ENCODE results near the gene TMEM106B. TPM values are rescaled to one million over a fixed set of nuclear protein-coding genes. Genes with fewer than 3 reads are reported as not detected.
"Not testable (repeated sequence)": the region's sequence is repeated elsewhere in the genome, so short reads cannot be mapped to it uniquely, and the experiment has no call there.

Gene TMEM106B
- 120 and 172 TPM in 2 replicates for total RNA-seq (2014; rRNA removed; shearing (Covaris generic))

DNA sequence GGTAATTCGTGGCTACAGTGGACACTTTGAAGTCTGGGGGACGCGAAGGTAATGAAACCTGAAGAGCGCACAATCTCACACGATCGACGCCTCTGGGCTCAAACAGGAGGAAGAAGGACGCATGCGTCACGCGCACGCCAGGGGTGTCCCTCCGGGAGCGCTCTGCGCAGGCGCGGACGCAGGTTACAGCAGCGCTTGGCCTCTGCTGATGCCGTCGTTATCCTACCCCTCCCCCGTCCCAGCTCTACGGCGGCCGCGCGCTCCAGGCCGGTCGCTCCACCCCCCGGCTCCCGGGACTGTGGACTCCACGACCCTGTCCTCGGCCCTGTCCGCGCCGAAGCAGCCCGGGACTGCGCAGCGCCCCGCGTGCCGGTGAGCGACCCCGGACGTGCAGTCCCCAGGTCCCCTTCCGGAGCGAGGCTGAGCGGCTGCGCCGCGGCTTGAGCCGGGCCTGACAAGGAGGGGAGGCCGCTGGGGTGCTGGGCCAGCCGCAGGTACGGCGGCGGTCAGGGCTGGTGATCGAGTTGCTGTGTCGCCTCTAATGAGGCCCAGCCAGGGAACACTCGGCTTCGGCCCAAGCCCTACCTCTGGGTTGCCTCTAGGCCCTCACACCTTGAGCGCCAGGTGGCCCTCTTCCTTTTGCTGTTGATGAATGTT lies at the start of gene TMEM106B:
Gene TMEM106B, plus strand, starts transcription at position 241 of the 657 bp plus-strand sequence. CDS start 3,517 bp downstream, outside the sequence.
- DNase-seq (ENCODE audit: low spot score), result peak; percentile 97

DNA sequence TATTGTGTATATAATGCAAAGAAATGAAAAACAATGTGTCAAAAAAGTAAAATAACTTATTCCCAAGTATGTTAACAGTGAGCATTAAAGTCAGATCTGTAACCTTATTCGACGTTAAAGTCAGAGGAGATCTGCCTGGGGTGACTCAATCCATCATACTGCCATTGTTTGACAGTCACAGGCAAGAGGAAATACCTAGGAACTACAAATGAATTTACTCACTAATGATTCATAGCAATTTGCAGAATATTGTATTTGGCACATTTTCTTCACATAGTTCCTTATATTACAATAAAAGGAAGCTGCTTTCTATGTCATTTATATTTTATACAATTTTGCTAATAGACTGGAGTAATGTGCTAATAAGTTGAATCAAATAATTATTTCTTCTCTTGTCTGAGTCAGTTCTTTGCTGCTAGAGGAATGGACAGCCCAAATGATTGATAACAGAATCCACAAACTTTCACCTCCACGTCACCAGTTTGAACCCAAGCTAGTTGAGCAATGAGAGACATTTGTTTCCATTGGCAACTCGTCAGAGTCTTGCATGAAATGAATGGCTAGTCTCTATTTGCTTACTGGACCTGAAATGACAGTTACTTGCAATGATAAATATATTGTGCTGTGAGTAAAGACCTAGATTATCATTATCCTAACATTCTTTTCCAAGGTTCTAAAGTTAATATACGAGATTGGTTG lies 48.5 kb upstream of the TMEM106B start:
- DNase-seq (ENCODE audit: low spot score), result peak; percentile 74

DNA sequence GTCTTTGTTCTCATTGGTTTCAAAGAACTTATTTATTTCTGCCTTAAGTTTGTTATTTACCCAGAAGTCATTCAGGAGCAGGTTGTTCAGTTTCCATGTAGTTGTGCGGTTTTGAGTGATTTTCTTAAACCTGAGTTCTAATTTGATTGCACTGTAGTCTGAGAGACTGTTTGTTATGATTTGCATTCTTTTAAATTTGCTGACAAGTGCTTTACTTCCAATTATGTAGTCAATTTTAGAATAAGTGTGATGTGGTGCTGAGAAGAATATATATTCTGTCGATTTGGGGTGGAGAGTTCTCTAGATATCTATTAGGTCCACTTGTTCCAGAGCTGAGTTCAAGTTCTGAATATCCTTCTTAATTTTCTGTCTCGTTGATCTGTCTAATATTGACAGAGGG lies 43.0 kb upstream of the TMEM106B start:
- DNase-seq (ENCODE audit: low spot score), result not testable (repeated sequence)

DNA sequence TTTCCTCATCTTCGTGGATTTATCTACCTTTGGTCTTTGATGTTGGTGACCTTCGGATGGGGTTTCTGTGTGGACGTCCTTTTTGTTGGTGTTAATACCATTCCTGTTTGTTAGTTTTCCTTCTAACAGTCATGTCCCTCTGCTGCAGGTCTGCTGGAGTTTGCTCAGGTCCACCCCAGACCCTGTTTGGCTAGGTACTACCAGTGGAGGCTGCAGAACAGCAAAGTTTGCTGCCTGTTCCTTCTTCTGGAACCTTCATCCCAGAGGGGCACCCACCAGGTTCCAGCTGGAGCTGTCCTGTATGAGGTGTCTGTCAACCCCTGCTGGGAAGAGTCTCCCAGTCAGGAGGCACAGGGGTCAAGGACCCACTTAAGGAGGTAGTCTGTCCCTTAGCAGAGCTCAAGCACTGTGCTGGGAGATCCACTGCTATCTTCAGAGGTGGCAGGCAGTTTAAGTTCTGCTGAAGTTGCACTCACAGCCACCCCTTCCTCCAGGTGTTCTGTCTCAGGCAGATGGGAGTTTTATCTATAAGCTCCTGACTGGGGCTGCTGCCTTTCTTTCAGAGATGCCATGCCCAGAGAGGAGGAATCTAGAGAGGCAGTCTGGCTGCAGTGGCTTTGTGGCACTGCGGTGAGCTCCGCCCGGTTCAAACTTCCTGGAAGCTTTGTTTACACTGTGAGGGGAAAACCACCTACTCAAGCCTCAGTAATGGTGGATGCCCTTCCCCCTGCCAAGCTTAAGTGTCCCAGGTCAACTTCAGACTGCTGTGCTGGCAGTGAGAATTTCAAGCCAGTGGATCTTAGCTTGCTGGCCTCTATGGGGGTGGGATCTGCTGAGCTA lies 40.9 kb upstream of the TMEM106B start:
- peak; percentile 77 for DNase-seq (ENCODE audit: low spot score)

DNA sequence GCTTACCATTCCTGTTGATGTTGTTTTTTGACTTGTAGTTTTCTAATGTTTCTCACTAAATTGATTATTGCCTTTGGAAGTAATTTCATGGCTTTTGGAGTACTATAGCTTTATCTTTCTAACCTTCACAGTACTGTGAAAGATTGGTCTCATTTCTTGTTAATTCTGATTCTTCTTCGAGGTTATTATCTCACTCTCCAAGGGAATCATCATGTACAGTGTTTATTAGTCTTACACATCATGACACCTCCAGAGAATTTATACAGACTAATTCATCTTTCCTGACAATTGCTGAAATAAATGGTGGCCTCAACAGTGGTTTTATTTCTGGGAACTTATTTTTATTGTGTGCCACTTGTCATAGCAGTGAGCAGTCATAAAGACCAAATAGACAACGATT lies 37.4 kb upstream of the TMEM106B start:
- DNase-seq (ENCODE audit: low spot score), result no peak

DNA sequence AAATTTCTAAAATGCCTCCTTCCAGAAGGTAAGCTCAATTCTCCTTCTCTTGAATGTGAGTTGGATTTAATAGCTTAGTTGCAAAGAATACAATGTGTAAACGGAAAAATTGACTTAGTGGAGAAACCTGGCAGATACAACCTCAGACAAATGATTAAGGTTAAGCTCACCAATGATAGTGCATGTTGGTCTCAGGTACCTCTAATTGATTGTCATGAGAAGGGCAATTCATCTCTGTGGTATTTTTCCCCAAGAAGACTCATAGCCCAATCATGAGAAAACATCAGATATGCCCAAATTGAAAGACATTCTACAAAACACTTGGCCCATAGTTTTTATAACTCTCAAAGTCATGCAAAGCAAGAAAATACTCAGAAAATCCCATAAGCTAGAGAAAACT lies 36.2 kb upstream of the TMEM106B start:
- peak; percentile 53 for DNase-seq (ENCODE audit: low spot score)

DNA sequence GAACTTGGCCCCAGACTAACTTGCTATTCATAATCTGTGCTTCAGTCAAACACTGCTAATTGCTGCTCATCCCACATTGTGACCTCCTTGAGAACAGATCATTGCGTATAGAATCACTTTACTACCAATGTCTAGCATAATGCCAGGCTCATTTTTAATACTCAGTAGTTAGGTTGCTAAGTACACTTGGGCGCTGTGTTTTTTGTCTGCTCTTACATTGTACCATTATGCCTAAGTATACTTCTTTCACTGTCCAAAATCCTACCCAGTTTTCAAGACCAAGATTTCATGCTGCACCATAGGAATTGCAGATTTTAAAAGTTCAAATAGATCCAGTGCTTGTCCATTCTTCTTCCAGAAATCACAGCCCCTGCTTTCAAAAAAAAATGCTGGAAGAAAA lies 32.8 kb upstream of the TMEM106B start:
- DNase-seq (ENCODE audit: low spot score), result no peak

DNA sequence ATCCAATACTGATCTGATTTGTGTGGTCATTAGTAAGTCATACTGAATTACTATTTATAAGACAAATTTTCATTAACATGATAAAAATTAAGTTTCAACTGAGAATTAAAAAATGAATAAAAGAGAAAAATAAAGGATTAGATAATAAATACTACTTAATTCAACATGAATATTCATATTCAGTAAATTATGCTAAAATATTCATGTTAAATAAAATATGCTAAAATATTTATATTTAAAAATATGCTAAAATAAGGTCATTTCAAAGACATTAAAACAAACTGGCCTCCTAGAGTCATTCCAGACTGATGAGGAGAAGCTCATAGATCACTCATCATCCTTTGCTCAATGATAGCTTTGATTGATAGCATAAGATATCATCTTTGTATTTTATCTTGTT lies 16.7 kb upstream of the TMEM106B start:
- no peak for DNase-seq (ENCODE audit: low spot score)

DNA sequence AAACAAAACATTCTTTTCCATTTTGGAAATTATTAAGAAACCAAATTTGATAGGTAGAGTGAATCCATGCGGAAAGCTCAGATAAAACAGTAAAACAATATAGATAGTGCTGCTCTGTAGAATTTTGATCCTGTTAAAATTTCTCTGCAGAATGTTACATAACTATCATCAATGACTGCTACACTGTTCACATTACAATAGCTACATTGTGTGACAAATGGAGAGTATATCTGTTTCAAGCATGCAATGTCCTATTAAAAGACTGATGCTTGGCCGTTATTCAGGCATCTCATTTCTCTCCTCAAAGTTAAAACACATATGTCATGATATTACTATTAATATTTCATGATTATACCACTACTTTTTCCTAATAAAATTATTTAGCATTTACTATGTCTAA lies 14.7 kb upstream of the TMEM106B start:
- DNase-seq (ENCODE audit: low spot score), result no peak

DNA sequence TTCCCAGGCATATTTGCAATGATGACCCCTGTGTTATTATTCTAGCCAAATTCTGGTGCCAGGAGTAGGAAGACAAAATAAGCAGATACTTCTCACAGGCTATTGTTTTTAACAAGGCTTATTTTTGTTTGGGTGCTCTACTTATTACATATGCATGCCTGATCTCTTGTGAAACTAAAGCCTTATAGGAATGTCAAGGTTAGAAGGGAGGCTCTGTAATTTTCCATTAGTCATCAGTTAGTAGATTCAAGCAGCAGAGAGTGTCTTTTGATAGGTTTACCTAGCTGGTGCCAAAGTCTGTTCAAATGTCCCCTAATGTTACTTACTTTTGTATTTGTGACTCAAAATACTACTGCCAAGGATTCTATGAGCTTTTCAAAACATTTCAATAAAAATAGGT lies 11.7 kb upstream of the TMEM106B start:
- peak; percentile 42 for DNase-seq (ENCODE audit: low spot score)

DNA sequence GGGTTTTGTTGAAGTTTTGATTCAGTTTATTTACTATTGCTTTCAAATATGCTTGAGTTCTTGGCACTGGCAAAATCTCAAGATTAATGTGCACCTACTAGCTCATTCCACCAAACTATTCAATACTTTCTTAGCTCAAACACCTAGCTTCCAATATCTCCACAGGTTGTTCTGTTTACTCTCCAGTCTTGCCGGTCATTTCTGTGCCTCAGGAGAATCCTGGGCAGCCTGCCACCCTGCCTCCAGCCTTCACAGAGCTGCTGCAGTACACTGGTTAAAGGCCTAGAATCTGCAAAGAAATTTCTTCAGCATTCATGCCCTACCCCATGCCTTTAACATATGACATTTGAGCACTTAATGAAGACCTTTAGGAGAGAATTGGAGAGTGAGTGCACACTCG lies 4.0 kb upstream of the TMEM106B start:
- no peak for DNase-seq (ENCODE audit: low spot score)

DNA sequence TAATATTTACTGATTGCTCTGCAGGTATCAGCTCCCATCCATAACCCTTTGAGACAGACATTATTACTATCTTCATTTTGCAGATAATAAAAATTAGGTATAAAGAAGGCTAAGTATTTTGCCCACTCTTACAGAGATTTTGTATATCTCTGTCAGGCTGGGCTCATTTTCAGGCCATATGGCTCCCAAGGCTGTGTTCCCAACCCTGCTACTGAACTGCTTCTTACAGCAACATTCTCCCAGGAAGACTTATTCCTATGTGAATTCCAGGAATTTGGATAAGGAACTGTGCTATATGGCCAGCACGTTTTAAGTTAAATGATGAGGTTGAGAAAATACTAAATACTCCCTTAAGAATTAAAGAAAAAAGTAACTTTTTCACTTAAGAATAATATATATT lies 1.9 kb upstream of the TMEM106B start:
- no peak for DNase-seq (ENCODE audit: low spot score)

DNA sequence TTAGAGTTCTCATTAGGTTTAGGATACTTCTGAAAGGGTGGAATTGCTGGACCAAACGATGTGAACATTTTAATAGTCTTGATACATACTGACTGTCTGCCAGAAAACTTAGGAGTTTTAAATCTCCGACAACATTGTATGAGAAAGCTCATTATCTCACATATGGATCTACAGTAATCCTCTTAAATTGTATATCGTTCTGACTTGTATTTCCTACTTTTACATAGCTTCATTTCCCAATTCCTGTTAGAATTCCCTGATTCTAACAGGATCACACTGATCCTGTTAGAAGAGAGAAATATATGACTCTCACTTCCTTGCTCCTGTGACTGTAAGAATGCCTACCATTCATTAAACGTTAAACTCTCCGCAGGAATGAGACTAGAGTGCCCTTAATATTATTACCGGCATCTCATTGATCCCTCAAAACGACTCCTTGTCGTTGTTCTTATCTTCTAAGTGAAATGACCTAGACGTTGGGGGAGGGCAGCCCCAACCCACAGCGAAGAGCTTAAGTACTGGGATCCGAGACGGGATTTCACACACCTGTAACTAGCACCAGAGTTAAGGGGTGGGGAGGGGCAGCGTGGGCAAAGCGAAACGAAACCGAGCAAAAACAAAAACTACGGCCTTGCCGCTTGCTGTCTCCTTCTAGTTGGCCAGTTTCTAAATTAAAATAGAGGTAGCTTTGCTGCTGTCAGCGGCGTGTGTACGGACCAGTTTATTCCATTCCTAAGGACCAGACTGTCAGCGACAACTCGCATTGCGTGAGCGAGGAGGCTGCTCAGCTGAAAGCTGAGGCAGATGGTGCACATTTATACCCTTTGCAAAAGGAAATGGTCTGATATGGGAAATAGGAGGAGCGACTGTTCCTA lies 678 bp upstream of the TMEM106B start:
- DNase-seq (ENCODE audit: low spot score), result peak; percentile 5

DNA sequence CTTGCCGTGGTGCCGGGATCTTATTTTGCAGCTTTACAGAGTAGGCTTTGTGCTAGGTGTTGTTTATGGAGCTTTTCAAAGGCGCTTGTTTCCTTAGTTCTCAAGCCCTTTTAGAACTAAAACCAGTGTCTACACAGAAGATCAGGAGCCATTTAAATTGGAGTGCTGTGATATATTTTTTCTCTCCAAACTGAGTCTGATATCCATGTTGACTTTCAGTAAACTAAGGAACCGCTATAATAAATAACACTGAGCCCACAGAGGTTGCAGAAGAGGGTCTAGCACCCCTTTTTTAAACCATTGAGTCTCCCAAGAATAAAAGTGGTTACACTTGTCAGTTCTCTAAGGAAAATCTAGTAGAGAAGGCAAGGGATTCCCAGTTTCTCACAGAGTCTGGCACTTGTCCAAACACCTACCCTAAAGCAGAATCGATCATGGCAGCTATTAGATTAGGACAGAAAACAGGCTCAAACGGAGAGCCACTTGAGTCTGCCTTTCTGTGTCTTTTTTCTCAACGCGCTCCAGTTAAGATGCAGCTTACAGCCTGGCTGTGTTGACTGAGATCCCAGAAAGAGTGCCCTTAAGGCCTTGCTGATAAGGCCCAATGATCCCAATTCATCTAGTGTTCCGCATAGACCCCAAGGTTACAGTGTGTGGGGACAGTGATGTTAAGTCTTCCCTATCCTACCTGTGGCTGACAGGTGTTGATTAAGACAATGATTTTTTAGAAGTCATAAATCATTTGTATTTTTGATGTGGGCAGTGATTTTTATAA lies 804 bp downstream of the TMEM106B start:
- DNase-seq (ENCODE audit: low spot score), result peak; percentile 35

DNA sequence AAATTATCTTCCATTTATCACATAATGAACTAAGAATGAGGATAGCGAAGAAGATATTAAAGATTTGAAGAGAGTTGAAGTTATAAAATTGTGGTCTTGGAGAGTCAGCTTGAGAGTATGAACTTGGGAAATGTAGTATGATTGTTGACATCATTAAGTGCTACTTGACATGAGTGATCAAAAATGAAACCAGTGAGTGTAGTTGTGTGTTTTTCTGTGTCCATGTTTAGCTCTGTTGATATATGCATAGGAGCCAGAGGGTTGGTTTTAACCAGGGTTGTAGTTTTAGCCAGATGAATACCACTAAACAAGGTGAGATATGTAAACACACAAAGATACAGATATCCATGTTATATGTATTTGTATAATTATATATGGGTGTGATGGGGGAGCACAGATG lies 6.2 kb downstream of the TMEM106B start:
- no peak for DNase-seq (ENCODE audit: low spot score)

DNA sequence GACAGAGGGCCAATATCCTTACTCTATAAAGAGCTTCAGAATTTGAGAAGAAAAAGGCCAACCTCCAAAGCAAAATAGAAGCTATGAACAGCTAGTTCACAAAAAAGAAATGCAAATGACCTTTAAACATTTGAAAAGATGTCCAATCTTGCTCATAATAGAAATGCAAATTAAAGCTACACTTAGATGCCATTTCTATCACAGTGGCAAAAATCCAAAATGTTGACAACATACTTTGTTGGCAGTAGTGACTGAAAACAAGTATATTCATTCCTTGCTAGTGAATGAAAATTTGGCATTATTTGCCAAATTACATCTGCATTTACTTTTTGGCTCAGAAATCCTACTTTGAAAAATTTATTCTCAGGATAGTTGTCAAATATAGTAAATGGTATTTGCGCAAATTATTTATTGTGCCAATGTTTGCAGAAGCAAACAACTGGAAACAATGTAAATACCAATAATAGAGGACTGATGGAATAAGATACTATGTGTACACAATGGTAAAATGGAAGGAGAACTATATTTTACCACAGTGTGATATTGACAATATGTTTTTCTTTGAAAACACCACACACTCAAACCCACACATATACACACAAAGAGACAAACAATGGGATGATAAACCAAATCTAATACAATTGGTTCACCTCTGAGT lies 9.4 kb downstream of the TMEM106B start:
- DNase-seq (ENCODE audit: low spot score), result no peak

DNA sequence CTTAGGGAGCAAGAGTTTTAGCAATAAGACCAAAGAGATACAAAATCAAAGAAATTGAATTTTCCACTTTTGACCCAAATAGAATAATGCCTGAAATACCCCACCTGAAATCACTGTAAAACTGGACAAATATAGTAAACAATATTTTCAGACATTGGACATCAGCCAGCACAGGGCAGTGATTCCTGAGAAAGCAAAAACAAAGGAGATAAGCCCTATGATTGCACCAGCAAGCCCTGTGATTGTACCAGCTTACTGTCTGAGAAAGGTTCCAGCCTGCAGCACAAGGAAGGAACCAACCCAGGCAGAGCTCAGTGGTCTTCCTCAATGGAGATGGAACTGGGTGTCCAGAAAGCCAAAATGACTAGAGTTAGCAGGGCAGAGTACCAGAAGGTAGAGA lies 10.3 kb downstream of the TMEM106B start:
- DNase-seq (ENCODE audit: low spot score), result no peak

DNA sequence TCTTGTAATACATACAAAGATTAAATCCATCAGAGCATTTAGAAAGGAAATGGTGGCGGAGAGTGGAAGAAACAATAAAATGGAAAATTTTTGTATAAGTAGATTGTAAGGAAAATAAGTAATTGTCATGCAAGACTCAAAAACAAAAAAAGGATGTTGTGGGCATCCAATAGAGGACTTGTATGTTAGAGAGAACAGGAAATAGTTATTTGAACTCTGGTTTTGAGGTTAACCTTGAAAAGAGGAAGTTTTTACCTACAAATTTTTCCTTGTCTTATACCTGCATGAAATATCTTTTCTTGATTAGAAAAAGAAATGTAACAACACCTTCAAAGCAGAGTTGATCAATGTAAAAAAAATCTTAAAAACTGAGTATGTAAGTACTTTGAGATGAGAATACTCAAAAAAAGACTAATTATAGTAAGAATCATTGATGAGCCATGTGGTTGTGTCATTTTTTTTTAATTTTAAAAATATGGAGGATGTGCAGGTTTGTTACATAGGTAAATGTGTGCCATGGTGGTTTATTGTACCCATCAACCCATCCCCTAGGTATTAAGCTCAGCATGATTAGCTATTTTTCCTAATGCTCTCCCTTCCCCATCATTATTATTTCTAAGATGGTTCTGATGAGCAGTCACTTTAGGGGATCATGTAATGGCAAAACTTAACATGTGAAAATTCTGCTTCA lies 11.9 kb downstream of the TMEM106B start:
- DNase-seq (ENCODE audit: low spot score), result no peak

DNA sequence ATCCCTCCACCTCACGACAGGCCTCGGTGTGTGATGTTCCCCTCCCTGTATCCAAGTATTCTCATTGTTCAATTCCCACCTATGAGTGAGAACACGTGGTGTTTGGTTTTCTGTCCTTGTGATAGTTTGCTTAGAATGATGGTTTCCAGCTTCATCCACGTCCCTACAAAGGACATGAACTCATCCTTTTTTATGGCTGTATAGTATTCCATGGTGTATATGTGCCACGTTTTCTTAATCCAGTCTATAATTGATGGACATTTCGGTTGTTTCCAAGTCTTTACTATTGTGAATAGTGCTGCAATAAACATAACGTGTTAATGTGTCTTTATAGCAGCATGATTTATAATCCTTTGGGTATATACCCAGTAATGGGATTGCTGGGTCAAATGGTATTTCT lies 13.9 kb downstream of the TMEM106B start:
- not testable (repeated sequence) for DNase-seq (ENCODE audit: low spot score)

DNA sequence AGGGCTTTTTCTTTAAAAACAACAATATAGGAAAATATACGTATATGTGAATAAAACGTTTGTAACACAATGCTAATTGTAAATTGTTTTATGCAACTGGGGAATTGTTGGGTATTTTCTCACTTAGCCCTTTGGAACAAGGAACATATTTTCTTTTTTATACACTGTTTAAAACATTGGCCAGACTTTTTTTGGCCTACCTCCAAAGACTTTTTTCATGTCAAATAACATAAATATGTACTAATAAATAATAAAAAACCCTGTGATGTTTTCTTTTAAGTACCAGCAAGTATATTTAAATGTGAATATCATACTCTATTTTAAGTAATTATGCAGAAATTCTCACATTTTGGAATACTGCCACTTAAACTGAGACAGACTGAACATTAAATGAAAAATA lies 15.7 kb downstream of the TMEM106B start:
- DNase-seq (ENCODE audit: low spot score), result no peak
